Neural progenitor cell (in vitro differentiated cells): ENCODE data around the gene CASQ1. TPM values are rescaled to one million over a fixed set of nuclear protein-coding genes. Genes with fewer than 3 reads are reported as not detected.

ENCODE experiments used
- DNase-seq: peaks from one replicate; pipeline ENCODE4 v3.0.0-alpha.2; 2016; ENCODE audit warnings: low spot score
- H2AFZ ChIP-seq: fragments of 200-600 bp; sonication (generic); replicated peaks from 2 replicates; pipeline ENCODE4 v1.6.1; 2016; ENCODE audit warnings: antibody characterized with exemption
- H3F3A ChIP-seq: fragments of 200-600 bp; sonication (generic); 2 replicates; pipeline ENCODE4 v1.6.1; 2016; ENCODE audit warnings: antibody characterized with exemption, low read depth
- H3K27ac ChIP-seq: fragments of 200-600 bp; sonication (generic); 2 replicates; pipeline ENCODE4 v1.5.1; 2016; ENCODE audit warnings: mild to moderate bottlenecking
- H3K27me3 ChIP-seq: fragments of 200-600 bp; sonication (generic); 2 replicates; pipeline ENCODE4 v1.6.1; 2016; ENCODE audit warnings: mild to moderate bottlenecking, moderate library complexity
- H3K36me3 ChIP-seq: fragments of 200-600 bp; sonication (generic); 2 replicates; pipeline ENCODE4 v1.5.1; 2016
- H3K4me1 ChIP-seq: fragments of 200-600 bp; sonication (generic); 2 replicates; pipeline ENCODE4 v1.6.1; 2016; ENCODE audit warnings: mixed run types
- H3K4me2 ChIP-seq: fragments of 200-600 bp; sonication (generic); 2 replicates; pipeline ENCODE4 v1.6.1; 2016
- H3K4me3 ChIP-seq: fragments of 200-600 bp; sonication (generic); 2 replicates; pipeline ENCODE4 v1.5.1; 2016
- H3K79me2 ChIP-seq: fragments of 200-600 bp; sonication (generic); 2 replicates; pipeline ENCODE4 v1.6.1; 2016; ENCODE audit warnings: low read depth
- H3K9ac ChIP-seq: fragments of 200-600 bp; sonication (generic); 2 replicates; pipeline ENCODE4 v1.6.1; 2016
- H3K9me3 ChIP-seq: fragments of 200-600 bp; sonication (generic); 2 replicates; pipeline ENCODE4 v1.5.1; 2016; ENCODE audit warnings: low read depth
- H4K20me1 ChIP-seq: fragments of 200-600 bp; sonication (generic); 2 replicates; pipeline ENCODE4 v1.6.1; 2016; ENCODE audit warnings: low read depth
- H3K27ac Mint-ChIP-seq: 3 replicates; pipeline ENCODE4 v1.8.0; 2021; ENCODE audit warnings: mixed read lengths
- H3K27me3 Mint-ChIP-seq: 2 replicates; pipeline ENCODE4 v1.8.0; 2022; ENCODE audit warnings: low read depth, mild to moderate bottlenecking, inconsistent platforms, moderate library complexity, mixed read lengths; ENCODE audit not compliant: insufficient read depth
- H3K36me3 Mint-ChIP-seq: 3 replicates; pipeline ENCODE4 v1.8.0; 2021; ENCODE audit warnings: mixed read lengths
- H3K4me1 Mint-ChIP-seq: 3 replicates; pipeline ENCODE4 v1.8.0; 2021; ENCODE audit warnings: mixed read lengths
- H3K4me3 Mint-ChIP-seq: 3 replicates; pipeline ENCODE4 v1.8.0; 2021; ENCODE audit warnings: mild to moderate bottlenecking, moderate library complexity, mixed read lengths
- H3K9me3 Mint-ChIP-seq: 3 replicates; pipeline ENCODE4 v1.8.0; 2020; ENCODE audit warnings: mixed read lengths
- EZH2 ChIP-seq: fragments of 200-600 bp; sonication (generic); IDR thresholded peaks from 2 replicates; pipeline ENCODE4 v1.6.1; 2017; ENCODE audit warnings: antibody characterized with exemption, mild to moderate bottlenecking, moderate library complexity
- EZH2phosphoT487 ChIP-seq: fragments of 200-600 bp; sonication (generic); IDR thresholded peaks from 2 replicates; pipeline ENCODE4 v1.6.1; 2017; ENCODE audit warnings: antibody characterized with exemption
- total RNA-seq: library from RNA; depleted of rRNA; stranded (reverse); fragments of >200 nt; gene quantifications from 2 replicates; pipeline ENCODE4 v1.2.3, GENCODE V29; 2015; ENCODE audit warnings: low replicate concordance
- TF ChIP-seq, protein P1 (sequence below): fragments of 200-600 bp; sonication (generic); IDR thresholded peaks from 2 replicates; pipeline ENCODE4 v1.5.1; 2017; ENCODE audit warnings: antibody characterized with exemption, mild to moderate bottlenecking

The CASQ1 gene
- total RNA-seq, 1 donor from 2014 or later, result not detected

- Histone ChIP-seq H2AFZ (no peak overlapping the region), H3K4me1 (peaks cover 21% of the 10 kb centered on the region), H3K9me3 (no peaks in the 10 kb centered on the region), H3K4me2 (no peak overlapping the region), H3F3A (peaks cover 25% of the 10 kb centered on the region), H3K27me3 (no peaks in the 10 kb centered on the region), H3K36me3 (peaks cover 5% of the 10 kb centered on the region), H3K27ac (peak overlapping the region; percentile 57), H4K20me1 (peaks cover 23% of the 10 kb centered on the region), H3K4me3 (no peak overlapping the region), H3K79me2 (no peaks in the 10 kb centered on the region), H3K9ac (no peak overlapping the region)
- Mint-ChIP-seq H3K4me3 (no peak overlapping the region), H3K27ac (no peak overlapping the region), H3K9me3 (no peaks in the 10 kb centered on the region), H3K36me3 (peaks cover 56% of the 10 kb centered on the region), H3K4me1 (peaks cover 13% of the 10 kb centered on the region), H3K27me3 (peaks cover 5% of the 10 kb centered on the region)
- no peak for DNase-seq
- TF ChIP-seq EZH2phosphoT487 (no peak), EZH2 (no peak)
- TF ChIP-seq, protein P1, sequence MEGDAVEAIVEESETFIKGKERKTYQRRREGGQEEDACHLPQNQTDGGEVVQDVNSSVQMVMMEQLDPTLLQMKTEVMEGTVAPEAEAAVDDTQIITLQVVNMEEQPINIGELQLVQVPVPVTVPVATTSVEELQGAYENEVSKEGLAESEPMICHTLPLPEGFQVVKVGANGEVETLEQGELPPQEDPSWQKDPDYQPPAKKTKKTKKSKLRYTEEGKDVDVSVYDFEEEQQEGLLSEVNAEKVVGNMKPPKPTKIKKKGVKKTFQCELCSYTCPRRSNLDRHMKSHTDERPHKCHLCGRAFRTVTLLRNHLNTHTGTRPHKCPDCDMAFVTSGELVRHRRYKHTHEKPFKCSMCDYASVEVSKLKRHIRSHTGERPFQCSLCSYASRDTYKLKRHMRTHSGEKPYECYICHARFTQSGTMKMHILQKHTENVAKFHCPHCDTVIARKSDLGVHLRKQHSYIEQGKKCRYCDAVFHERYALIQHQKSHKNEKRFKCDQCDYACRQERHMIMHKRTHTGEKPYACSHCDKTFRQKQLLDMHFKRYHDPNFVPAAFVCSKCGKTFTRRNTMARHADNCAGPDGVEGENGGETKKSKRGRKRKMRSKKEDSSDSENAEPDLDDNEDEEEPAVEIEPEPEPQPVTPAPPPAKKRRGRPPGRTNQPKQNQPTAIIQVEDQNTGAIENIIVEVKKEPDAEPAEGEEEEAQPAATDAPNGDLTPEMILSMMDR, result no peak
These were observed 27.2 kb downstream of the CASQ1 start for GRCh38 chr1:160217481-160218051.

GRCh38 chr1:160219062-160219929 is 28.9 kb downstream of the CASQ1 start:
- peak; percentile 79 for DNase-seq
- Histone ChIP-seq H3K79me2 (no peaks in the 10 kb centered on the region), H3K27ac (no peak overlapping the region), H3K4me2 (no peak overlapping the region), H3K4me1 (peaks cover 18% of the 10 kb centered on the region), H3K9me3 (no peaks in the 10 kb centered on the region), H3K27me3 (no peaks in the 10 kb centered on the region), H2AFZ (no peak overlapping the region), H3F3A (peaks cover 25% of the 10 kb centered on the region), H3K36me3 (no peaks in the 10 kb centered on the region), H3K9ac (no peak overlapping the region), H3K4me3 (no peak overlapping the region), H4K20me1 (peaks cover 19% of the 10 kb centered on the region)
- peaks cover 55% of the 10 kb centered on the region for H3K36me3 Mint-ChIP-seq
- H3K27me3 Mint-ChIP-seq, result peaks cover 3% of the 10 kb centered on the region
- H3K27ac Mint-ChIP-seq, result peak overlapping the region; percentile 77
- H3K4me1 Mint-ChIP-seq, result peaks cover 11% of the 10 kb centered on the region
- no peak overlapping the region for H3K4me3 Mint-ChIP-seq
- no peaks in the 10 kb centered on the region for H3K9me3 Mint-ChIP-seq
- TF ChIP-seq, protein P1, result peak; percentile 58
- TF ChIP-seq EZH2 (no peak), EZH2phosphoT487 (no peak)

GRCh38 chr1:160220301-160220700 is 29.9 kb downstream of the CASQ1 start:
- H3K9ac ChIP-seq, result no peak overlapping the region
- peaks cover 54% of the 10 kb centered on the region for H3K36me3 Mint-ChIP-seq
- no peak overlapping the region for H2AFZ ChIP-seq
- H3K36me3 ChIP-seq, result no peaks in the 10 kb centered on the region
- H3K9me3 Mint-ChIP-seq, result no peaks in the 10 kb centered on the region
- no peak overlapping the region for H3K27ac Mint-ChIP-seq
- H3K4me1 ChIP-seq, result peaks cover 18% of the 10 kb centered on the region
- peaks cover 11% of the 10 kb centered on the region for H3K4me1 Mint-ChIP-seq
- H3K27me3 Mint-ChIP-seq, result peaks cover 3% of the 10 kb centered on the region
- H3K27me3 ChIP-seq, result no peaks in the 10 kb centered on the region
- no peaks in the 10 kb centered on the region for H3K9me3 ChIP-seq
- no peak overlapping the region for H3K27ac ChIP-seq
- H3K79me2 ChIP-seq, result no peaks in the 10 kb centered on the region
- H4K20me1 ChIP-seq, result peaks cover 19% of the 10 kb centered on the region
- TF ChIP-seq, protein P1, result no peak
- no peak for TF ChIP-seq EZH2
- no peak for TF ChIP-seq EZH2phosphoT487
- H3K4me3 ChIP-seq, result no peak overlapping the region
- peak; percentile 55 for DNase-seq
- H3K4me2 ChIP-seq, result no peak overlapping the region
- peaks cover 21% of the 10 kb centered on the region for H3F3A ChIP-seq
- H3K4me3 Mint-ChIP-seq, result no peak overlapping the region
